ENCODE data around the gene ATP5F1B. TPM values are rescaled to one million over a fixed set of nuclear protein-coding genes. Genes with fewer than 3 reads are reported as not detected.

Gene ATP5F1B
- total and polyA plus RNA-seq, 9 of the 15 experiments (the other 6 are each of a cell fraction or from before 2014, with no cell fraction given): 908 to 3,125 (median 1,482) TPM

DNA sequence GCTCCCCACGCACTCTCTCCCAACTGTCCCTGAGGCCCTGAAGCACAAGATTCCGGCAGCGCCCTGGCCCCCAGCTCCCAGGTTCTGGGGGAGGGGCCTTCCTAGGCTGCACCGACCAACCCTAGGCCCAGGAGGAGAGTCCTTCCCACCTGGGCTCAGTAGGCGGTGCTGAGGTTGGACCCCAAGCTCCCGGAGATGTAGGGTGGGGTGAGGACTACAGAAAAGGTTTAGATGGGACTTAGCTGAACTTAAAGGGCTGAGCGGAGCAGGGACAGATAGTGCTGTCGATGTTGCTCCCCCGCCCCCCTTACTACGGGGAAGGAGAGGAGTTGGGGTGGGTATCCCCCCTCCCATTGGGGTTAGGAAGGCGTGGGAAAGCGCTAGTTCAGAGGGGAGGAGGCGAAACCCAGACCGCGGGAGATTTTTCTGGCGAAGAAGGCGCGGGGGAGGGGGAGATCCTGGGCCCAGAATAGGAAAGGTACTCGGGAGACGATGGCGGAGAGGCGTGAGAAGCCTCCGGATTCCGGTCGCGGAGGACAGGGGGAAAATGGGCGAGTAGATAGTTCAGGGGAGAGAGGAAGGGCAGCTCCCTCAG lies 11.4 kb downstream of the ATP5F1B start (continued):
- TF ChIP-seq, protein P1, sequence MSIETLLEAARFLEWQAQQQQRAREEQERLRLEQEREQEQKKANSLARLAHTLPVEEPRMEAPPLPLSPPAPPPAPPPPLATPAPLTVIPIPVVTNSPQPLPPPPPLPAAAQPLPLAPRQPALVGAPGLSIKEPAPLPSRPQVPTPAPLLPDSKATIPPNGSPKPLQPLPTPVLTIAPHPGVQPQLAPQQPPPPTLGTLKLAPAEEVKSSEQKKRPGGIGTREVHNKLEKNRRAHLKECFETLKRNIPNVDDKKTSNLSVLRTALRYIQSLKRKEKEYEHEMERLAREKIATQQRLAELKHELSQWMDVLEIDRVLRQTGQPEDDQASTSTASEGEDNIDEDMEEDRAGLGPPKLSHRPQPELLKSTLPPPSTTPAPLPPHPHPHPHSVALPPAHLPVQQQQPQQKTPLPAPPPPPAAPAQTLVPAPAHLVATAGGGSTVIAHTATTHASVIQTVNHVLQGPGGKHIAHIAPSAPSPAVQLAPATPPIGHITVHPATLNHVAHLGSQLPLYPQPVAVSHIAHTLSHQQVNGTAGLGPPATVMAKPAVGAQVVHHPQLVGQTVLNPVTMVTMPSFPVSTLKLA (conservative IDR thresholded peaks at IDR 0.05): 0 out of 4 replicates have a peak, but pooled peaks of 1 of the 2 experiments have one; percentile 24
- TF ChIP-seq GABPB1 (CRISPR knock-in tag; IDR thresholded peaks at IDR 0.05): no peak
- TF ChIP-seq SAFB2 (IDR thresholded peaks at IDR 0.05; ENCODE audit: borderline replicate concordance, low read depth, low read length, severe bottlenecking): no peak
- TF ChIP-seq, protein P2, sequence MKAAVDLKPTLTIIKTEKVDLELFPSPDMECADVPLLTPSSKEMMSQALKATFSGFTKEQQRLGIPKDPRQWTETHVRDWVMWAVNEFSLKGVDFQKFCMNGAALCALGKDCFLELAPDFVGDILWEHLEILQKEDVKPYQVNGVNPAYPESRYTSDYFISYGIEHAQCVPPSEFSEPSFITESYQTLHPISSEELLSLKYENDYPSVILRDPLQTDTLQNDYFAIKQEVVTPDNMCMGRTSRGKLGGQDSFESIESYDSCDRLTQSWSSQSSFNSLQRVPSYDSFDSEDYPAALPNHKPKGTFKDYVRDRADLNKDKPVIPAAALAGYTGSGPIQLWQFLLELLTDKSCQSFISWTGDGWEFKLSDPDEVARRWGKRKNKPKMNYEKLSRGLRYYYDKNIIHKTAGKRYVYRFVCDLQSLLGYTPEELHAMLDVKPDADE (conservative IDR thresholded peaks at IDR 0.05; ENCODE audit: control insufficient read depth, low read depth, low read length): no peak
- TF ChIP-seq ADNP (tag; IDR thresholded peaks at IDR 0.05): no peak
- TF ChIP-seq, protein P3, sequence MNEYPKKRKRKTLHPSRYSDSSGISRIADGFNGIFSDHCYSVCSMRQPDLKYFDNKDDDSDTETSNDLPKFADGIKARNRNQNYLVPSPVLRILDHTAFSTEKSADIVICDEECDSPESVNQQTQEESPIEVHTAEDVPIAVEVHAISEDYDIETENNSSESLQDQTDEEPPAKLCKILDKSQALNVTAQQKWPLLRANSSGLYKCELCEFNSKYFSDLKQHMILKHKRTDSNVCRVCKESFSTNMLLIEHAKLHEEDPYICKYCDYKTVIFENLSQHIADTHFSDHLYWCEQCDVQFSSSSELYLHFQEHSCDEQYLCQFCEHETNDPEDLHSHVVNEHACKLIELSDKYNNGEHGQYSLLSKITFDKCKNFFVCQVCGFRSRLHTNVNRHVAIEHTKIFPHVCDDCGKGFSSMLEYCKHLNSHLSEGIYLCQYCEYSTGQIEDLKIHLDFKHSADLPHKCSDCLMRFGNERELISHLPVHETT (CRISPR knock-in tag; conservative IDR thresholded peaks at IDR 0.05 in 1 of 2, IDR thresholded peaks at IDR 0.05 in 1 of 2): no peak
- no peak for TF ChIP-seq CEBPB (tag; IDR thresholded peaks at IDR 0.05)
- TF ChIP-seq RUNX1 (IDR thresholded peaks at IDR 0.05; ENCODE audit: low read depth): no peak
- TF ChIP-seq FOXM1 (IDR thresholded peaks at IDR 0.05; ENCODE audit: low read depth): no peak
- no peak for TF ChIP-seq FOXM1 (CRISPR knock-in tag; IDR thresholded peaks at IDR 0.05; ENCODE audit: low read depth)
- TF ChIP-seq TAF9B (IDR thresholded peaks at IDR 0.05; ENCODE audit: partially characterized antibody): no peak
- no peak for TF ChIP-seq THRA (IDR thresholded peaks at IDR 0.05)
- no peak for TF ChIP-seq SIN3A (IDR thresholded peaks at IDR 0.05; ENCODE audit: borderline replicate concordance in 2 of 2, control insufficient read depth in 1 of 2, low read depth in 2 of 2, low read length in 2 of 2)
- TF ChIP-seq ZNF76 (CRISPR knock-in tag; IDR thresholded peaks at IDR 0.05; ENCODE audit: borderline replicate concordance): no peak
- TF ChIP-seq HOXB6 (CRISPR knock-in tag; IDR thresholded peaks at IDR 0.05; ENCODE audit: borderline replicate concordance): no peak
- no peak for TF ChIP-seq ZNF717 (CRISPR knock-in tag; IDR thresholded peaks at IDR 0.05)
- TF ChIP-seq GATAD2A (IDR thresholded peaks at IDR 0.05): no peak
- TF ChIP-seq HNRNPLL (IDR thresholded peaks at IDR 0.05; ENCODE audit: low read depth, low read length, poor library complexity, severe bottlenecking): no peak
- TF ChIP-seq HMBOX1 (IDR thresholded peaks at IDR 0.05): 0 out of 2 replicates have a peak, but pooled peaks have one; percentile 7
- TF ChIP-seq KHSRP (IDR thresholded peaks at IDR 0.05): no peak
- TF ChIP-seq, protein P4, sequence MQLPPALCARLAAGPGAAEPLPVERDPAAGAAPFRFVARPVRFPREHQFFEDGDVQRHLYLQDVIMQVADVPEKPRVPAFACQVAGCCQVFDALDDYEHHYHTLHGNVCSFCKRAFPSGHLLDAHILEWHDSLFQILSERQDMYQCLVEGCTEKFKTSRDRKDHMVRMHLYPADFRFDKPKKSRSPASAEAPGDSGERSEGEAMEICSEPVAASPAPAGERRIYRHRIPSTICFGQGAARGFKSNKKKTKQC (CRISPR knock-in tag; IDR thresholded peaks at IDR 0.05): no peak
